Measurements from ENCODE around the gene SVEP1. TPM values are rescaled to one million over a fixed set of nuclear protein-coding genes. Genes with fewer than 3 reads are reported as not detected.
"Not testable (repeated sequence)": the region's sequence is repeated elsewhere in the genome, so short reads cannot be mapped to it uniquely, and the experiment has no call there.

SVEP1 gene
- total RNA-seq, 1 experiment from 2014 or later, result 3.2 TPM

DNA sequence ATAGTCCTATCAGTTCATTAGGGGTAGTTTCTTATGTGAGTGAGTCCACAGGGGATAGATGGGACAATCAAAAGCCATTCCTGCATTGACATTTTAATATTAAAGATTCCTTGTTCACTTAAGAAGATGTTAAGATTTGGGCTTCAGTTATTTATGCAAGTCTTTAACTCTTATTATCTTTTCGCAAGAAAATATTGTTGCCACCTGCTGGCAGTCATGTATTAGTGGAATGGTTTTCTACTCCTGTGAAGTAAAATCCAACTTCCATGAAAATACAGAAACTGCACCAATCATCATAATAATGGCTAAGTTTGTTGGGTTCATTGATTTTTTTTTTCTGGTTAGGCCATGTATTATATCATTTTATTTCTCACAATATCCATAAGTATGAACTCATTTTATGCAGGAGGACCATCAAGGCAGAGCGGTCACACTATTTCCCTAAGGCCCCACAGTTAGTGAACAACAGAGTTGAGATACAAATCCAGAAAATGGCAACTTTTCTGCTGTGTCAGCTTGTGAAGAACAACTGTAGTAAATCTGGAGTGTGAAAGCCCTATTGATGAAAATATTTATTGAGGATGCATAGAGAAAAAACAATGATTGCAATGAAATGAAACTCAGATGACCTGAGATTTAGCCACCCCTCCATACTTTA is 153.4 kb downstream of the SVEP1 start:
- DNase-seq (ENCODE audit: low read depth), result peak; percentile 12
- in situ Hi-C loops (cut with HindIII; ENCODE audit: low pct_unique_long_range_greater_than_20kb, low sequenced_read_pairs), result no loop called here

- in situ Hi-C loops (cut with HindIII; ENCODE audit: low pct_unique_long_range_greater_than_20kb, low sequenced_read_pairs), result no loop called here
- DNase-seq (ENCODE audit: low read depth), result no peak
Observed at GRCh38 chr9:110414471-110414870, 165.1 kb downstream of the SVEP1 start.

GRCh38 chr9:110410961-110411360 is 168.6 kb downstream of the SVEP1 start:
- in situ Hi-C loops (cut with HindIII; ENCODE audit: low pct_unique_long_range_greater_than_20kb, low sequenced_read_pairs), result no loop called here
- DNase-seq (ENCODE audit: low read depth), result no peak

DNA sequence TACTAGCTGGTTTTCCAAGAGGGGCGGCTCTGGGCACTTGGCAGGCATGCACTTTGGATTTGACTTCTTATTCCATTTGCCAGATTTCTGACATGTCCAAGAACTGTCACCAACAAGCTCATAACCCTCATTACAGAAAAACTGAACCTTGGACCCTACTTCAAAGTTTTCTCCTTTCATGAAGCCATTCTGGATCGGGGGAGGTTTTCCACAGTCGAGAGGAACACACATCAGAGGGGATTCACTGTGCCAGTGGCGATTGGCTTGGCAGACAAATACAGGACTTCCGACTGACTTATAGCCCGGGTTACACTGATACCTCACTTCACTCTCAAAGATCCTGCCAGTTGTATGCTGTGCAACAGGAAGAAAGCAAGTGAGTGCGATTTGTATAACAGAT is 170.9 kb downstream of the SVEP1 start:
- in situ Hi-C loops (cut with HindIII; ENCODE audit: low pct_unique_long_range_greater_than_20kb, low sequenced_read_pairs), result no loop called here
- DNase-seq (ENCODE audit: low read depth), result no peak

DNA sequence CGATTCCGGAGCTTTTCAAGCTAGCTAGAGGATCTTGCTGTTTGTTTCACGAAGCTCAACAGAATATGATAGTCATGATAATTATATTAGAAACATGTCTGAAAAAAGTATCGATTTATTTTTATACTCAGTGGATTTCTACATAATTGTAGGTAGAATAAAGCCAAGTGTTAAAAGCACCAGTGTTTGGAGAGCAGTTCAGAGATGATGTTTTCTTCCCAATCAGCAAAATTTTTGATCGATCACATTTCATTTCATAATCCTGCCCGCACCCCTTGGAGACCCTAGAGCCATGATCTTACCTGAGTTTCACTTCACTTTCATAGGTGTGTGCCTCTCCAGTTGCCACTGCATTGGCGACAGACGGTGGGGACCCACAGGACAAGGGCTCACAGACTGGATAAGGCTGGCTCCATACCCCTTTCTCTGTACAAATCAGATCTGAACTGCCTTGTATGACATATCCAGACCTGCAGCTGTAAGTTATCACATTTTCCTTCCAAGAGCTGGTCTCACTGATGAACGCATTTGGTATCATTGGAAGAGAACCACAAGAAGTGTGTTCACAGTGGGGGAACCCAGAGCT is 173.6 kb downstream of the SVEP1 start:
- no peak for DNase-seq (ENCODE audit: low read depth)
- in situ Hi-C loops (cut with HindIII; ENCODE audit: low pct_unique_long_range_greater_than_20kb, low sequenced_read_pairs), result no loop called here

- no peak for DNase-seq (ENCODE audit: low read depth)
- in situ Hi-C loops (cut with HindIII; ENCODE audit: low pct_unique_long_range_greater_than_20kb, low sequenced_read_pairs), result no loop called here
Observed at GRCh38 chr9:110404473-110404872, 175.1 kb downstream of the SVEP1 start.

GRCh38 chr9:110399983-110400382 is 179.6 kb downstream of the SVEP1 start:
- DNase-seq (ENCODE audit: low read depth), result no peak
- in situ Hi-C loops (cut with HindIII; ENCODE audit: low pct_unique_long_range_greater_than_20kb, low sequenced_read_pairs), result no loop called here

GRCh38 chr9:110398992-110399391 is 180.5 kb downstream of the SVEP1 start:
- DNase-seq (ENCODE audit: low read depth); in situ Hi-C loops (cut with HindIII; ENCODE audit: low pct_unique_long_range_greater_than_20kb, low sequenced_read_pairs): not testable (repeated sequence)

DNA sequence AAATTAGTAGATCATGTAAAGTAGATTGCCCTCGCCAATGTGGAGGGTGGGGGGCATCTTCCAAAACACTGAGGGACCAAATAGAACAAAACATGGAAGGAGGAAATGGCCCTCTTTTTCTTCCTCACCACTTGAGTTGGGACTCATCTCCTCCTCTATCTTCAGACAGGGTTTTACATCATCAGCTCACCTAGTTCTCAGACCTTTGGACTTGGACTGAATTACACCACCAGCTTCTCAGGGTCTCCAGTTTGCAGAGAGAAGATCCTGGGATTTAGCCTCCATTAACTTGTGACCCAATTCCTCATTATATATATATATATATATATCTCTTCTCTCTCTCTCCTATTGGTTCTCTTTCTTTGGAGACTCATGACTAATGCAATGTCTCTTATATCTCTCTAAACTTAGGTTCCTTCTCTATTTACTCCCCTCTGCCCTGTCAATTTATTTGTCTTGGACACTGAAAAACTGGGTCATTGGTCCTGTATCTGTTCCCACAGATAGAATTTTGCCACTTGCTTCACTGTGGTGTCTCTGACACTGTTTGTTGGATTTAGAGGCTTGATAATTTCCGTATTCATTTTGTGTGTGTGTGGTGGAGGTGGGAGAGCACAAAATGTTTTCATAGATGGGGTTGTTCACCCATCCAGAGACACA is 187.6 kb downstream of the SVEP1 start:
- in situ Hi-C loops (cut with HindIII; ENCODE audit: low pct_unique_long_range_greater_than_20kb, low sequenced_read_pairs), result no loop called here
- no peak for DNase-seq (ENCODE audit: low read depth)

GRCh38 chr9:110389148-110389750 is 190.3 kb downstream of the SVEP1 start:
- in situ Hi-C loops (cut with HindIII; ENCODE audit: low pct_unique_long_range_greater_than_20kb, low sequenced_read_pairs), result no loop called here
- DNase-seq (ENCODE audit: low read depth), result no peak

GRCh38 chr9:110383491-110383890 is 196.1 kb downstream of the SVEP1 start:
- no peak for DNase-seq (ENCODE audit: low read depth)
- in situ Hi-C loops (cut with HindIII; ENCODE audit: low pct_unique_long_range_greater_than_20kb, low sequenced_read_pairs), result no loop called here

DNA sequence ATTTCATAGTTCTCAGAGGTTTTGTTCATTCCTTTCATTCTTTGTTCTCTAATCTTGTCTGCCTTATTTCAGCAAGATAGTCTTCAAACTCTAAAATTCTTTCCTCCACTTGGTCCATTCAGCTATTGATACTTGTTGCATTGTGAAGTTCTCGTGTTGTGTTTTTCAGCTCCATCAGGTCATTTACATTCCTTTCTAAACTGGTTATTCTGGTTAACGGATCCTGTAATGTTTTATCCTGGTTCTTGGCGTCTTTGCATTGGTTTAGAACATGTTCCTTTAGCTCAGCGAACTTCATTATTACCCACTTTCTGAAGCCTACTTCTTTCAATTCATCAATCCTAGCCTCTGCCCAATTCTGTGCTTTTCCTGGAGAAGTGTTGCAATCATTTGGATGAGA is 196.8 kb downstream of the SVEP1 start:
- in situ Hi-C loops (cut with HindIII; ENCODE audit: low pct_unique_long_range_greater_than_20kb, low sequenced_read_pairs), result no loop called here
- DNase-seq (ENCODE audit: low read depth), result no peak

GRCh38 chr9:110371411-110372007 is 208.0 kb downstream of the SVEP1 start:
- no peak for DNase-seq (ENCODE audit: low read depth)

GRCh38 chr9:110370315-110370714 is 209.2 kb downstream of the SVEP1 start:
- peak; percentile 48 for DNase-seq (ENCODE audit: low read depth)
- in situ Hi-C loops (cut with HindIII; ENCODE audit: low pct_unique_long_range_greater_than_20kb, low sequenced_read_pairs), result no loop called here

More at GRCh38 chr9:110371411-110372007, 208.0 kb downstream of the SVEP1 start:
- in situ Hi-C loops (cut with HindIII; ENCODE audit: low pct_unique_long_range_greater_than_20kb, low sequenced_read_pairs), result no loop called here

DNA sequence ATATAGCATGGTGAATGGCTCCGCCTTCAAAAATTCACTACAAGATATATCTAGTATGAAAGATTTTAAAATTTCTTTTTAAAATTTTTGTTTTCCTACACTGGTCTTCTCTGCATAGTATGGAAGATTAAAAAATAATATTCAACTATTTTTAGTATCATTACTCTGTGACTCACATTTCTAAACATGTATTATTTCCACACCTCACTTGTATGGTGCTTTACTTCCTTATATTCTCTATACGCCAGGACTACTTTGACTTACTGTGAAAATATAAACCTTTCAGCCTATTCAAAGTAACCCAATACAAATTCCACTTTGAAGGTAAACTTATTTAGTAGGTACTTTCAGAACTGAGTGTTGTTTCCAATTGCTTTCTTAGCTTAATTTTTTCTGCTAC is 215.1 kb downstream of the SVEP1 start:
- DNase-seq (ENCODE audit: low read depth), result no peak
- in situ Hi-C loops (cut with HindIII; ENCODE audit: low pct_unique_long_range_greater_than_20kb, low sequenced_read_pairs), result no loop called here

DNA sequence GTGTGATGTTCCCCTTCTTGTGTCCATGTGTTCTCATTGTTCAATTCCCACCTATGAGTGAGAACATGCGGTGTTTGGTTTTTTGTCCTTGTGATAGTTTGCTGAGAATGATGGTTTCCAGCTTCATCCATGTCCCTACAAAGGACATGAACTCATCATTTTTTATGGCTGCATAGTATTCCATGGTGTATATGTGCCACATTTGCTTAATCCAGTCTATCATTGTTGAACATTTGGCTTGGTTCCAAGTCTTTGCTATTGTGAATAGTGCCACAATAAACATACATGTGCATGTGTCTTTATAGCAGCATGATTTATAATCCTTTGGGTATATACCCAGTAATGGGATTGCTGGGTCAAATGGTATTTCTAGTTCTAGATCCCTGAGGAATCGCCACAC is 220.5 kb downstream of the SVEP1 start:
- in situ Hi-C loops (cut with HindIII; ENCODE audit: low pct_unique_long_range_greater_than_20kb, low sequenced_read_pairs); DNase-seq (ENCODE audit: low read depth): not testable (repeated sequence)

DNA sequence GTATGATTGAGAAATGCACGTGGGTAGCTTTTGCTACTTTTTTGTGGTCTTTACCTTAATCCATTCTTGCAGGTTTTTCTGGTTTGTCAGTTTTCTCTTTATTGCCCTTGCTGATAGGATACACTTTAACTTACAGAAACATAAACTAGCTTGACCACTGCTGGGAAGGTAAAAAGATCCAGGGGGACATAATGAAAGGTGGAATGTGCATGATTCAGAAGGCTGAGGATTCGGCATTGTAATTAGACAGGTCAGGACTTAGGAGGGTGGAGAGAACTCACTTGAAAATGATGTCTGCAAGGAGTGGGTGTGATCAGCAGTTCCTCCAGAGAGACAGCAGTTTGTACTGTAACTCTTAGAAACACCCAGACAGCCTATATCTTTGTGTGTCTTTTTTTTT is 222.0 kb downstream of the SVEP1 start:
- in situ Hi-C loops (cut with HindIII; ENCODE audit: low pct_unique_long_range_greater_than_20kb, low sequenced_read_pairs), result no loop called here

GRCh38 chr9:110356639-110357395 is 222.7 kb downstream of the SVEP1 start:
- DNase-seq (ENCODE audit: low read depth), result no peak
- in situ Hi-C loops (cut with HindIII; ENCODE audit: low pct_unique_long_range_greater_than_20kb, low sequenced_read_pairs), result no loop called here

More for the DNA sequence above, 222.0 kb downstream of the SVEP1 start:
- no peak for DNase-seq (ENCODE audit: low read depth)
